Activated CD8-positive, alpha-beta memory T cell treated with anti-CD3 and anti-CD28 coated beads, Interleukin-2, amount 50 U/mL, for 1 hour (primary cell): ENCODE measurements around the gene POLR1G.
"Not testable (repeated sequence)": the region's sequence is repeated elsewhere in the genome, so short reads cannot be mapped to it uniquely, and the experiment has no call there.

Experiments
- DNase-seq: peaks from one replicate; pipeline ENCODE4 v3.0.0-alpha.2; 2020; ENCODE audit errors: extremely low read depth

POLR1G gene

DNA sequence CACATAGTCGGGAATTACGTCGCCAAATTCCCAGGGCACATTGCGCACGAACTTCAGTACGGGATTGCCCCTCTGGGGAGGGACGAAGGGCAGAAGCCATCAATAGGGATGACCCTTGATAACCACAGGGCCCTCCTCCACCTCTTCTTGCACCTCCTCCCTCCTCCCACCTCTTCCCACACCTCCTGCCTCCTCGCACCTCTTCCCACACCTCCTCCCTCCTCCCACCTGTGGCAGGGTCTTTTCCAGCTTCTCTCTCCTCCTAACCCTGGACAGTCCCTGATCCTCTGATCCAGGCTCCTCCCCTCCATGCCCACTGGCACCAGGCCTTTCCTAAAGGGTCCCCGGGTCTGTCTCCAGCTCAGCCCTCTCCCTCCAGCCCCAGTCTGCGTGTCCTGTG lies 13.9 kb downstream of the POLR1G start:
- no peak for DNase-seq

DNA sequence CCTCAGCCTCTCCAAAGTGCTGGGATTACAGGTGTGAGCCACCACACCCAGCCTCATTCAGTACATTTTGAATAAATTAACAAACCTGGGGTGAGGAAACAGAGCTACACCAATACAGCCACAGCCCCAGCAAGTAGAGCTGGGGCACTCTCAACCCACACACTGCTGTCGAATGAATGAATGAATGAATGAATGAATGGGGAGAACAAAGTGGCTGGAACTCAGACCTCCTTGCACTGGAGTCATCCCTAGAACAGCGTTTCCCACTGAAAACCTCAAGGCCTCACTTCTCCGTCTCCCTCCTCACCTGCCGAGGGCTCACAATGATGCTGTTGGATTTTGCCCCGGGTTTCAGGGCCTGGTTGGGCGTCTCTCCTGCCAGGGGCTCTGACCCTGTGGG lies 14.4 kb downstream of the POLR1G start:
- no peak for DNase-seq

DNA sequence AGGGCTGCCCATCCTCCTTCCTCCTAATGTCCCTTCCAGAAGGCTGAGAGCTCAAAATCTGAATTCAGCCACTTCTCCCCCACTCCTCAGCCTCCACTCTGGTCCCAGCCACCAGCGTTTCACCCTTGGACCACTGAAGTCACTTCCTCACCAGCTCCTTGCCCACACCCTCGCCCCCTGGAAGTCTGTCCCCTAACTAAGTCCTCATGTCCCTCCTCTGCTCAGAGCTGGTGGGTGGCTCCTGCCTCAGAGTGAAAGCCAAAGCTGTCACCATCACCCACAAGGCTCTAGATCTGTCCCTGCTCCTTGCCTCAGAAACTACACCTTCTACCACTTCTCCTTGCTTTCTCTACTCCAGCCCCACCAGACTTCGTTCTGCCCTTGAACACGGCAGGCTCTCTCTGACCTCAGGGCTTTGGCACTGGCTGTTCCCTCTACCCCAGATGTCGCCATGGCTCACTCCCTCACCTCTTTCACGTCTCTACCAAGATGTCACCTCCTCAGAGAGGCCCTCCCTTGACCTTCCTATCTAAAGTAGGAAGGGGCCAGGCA lies 15.6 kb downstream of the POLR1G start:
- no peak for DNase-seq

DNA sequence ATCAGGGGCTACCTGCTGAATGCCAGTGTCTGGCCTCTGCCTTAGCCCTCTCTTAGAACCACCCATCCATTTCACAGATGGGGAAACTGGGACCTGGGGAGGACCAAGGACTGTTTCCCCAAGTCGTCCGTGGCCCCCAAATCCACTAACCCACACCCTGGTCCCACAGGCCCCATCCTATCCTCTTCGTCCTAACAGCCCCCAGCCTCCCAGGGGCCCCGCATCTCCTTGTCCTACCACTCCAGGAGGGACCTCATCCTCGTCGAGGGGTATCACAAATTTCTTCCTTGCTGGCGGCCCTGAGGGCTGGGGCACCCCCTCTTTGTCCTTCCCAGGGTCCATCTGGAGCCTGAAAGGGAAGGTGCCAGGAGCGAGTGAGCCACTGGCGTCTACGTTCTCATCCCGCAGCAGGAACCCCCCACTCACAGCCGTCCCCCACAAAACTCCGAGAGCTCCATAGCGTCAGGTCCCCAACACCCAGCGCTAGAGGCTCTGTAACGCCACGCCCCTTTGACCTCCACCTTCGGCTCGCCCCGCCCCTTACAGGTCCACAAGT lies 16.7 kb downstream of the POLR1G start:
- DNase-seq, result no peak

DNA sequence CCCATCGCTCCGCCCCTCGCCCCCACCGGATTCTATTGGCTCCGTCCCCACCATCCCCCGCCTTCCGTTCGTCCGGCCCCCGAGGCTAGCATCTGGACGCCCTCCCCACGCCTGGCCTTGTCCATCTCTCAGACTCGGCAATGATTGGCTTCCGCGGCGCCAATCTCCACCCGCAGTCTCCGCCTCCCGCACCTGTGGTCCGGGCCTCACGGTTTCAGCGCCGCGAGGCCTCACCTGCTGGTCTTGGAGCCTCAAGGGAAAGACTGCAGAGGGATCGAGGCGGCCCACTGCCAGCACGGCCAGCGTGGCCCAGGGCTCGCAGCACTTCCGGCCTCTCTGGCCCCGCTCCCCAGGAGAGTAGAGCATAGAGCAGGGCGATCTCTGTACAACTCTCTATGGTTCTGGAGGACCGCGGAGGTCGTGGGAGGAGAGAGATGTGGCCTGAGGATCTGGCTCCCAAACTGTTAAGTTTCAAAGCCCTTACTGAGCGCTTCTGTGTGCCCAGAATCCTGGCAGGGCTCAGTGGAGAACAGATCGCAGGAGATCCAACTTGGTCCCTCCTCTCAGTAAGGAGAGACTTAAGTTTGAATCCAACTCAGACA lies 17.2 kb downstream of the POLR1G start, which contains the start of gene ERCC1:
ERCC1 (minus strand) TSS at position 329 of the 602 bp plus-strand sequence. CDS start 543 bp downstream, outside the sequence.
- DNase-seq, result no peak

DNA sequence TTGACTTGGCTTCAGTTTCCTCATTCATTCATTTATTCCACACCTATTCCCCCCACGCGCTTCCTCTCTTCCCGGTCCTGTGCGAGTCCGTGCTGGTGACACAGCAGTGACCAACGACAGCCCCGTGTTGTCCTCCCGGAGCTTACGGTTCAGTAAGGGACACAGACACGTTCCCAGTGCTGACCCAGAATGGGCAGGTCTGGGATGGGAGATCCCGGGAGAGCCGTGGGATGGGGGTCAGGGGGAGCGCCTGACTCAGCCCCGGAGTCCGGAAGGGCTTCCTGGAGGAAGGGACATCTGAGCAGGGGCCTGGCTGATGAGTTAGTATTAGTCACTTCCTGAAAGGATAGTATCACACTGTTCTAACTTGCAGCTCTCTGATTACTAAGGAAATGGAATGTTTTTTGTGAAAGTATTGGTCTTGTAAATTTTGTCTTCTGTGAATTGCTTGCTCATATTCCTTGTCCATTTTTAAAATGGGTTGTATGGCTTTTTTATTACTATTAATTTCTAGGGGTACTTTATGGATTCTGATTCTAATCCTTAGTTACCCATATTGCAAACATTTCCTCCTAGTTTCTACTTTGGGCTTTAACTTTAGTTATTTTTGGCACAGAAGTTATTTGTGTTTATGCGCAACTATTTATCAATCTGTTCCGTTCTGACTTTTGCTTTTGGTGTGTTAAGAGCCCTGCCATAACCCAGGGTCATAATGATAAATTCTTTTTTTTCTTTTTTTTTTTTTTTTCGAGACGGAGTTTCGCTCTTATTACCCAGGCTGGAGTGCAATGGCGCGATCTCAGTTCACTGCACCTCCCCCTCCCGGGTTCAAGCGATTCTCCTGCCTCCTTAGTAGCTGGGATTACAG lies 18.0 kb downstream of the POLR1G start:
- DNase-seq, result no peak

DNA sequence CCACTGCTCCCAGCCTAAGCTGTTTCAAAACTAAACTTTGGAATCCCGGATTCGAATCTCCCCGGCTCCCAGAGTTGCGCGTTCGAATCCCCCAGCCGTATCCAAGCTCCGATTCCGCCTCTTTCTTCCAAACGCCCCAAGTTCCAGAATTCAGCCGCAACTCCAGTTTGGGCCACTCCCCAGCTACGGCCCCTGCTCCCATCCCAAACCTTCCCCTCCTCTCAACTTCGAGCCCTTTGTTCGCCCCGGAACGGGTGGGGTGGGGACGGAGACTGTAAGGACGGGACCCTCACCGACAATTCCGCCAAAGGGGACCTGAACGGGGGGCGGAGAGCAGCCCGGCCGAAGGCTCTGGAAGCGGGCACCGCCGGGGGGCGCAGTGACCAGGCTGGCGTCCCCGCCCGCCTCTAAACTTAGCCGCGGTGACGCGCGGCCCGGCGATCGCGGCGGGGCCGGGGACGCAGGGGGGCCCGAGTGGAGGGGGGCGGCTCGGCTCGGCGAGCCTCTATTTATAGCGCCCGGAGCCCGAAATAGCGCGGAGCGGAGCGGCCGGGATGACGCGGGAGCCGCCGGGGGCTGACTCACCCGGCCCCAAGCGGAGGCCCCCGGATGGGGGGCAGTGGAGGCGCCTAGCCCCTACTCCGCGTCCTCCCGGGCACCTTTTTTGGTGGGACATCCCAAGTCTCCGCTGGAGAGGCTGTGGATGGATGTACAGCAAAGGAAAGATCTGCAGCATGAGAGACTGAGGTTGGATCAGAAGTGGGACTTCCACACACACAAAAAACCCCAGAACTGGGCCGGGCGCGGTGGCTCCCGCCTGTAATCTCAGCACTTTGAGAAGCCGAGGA lies 22.2 kb downstream of the POLR1G start:
- DNase-seq, result no peak

DNA sequence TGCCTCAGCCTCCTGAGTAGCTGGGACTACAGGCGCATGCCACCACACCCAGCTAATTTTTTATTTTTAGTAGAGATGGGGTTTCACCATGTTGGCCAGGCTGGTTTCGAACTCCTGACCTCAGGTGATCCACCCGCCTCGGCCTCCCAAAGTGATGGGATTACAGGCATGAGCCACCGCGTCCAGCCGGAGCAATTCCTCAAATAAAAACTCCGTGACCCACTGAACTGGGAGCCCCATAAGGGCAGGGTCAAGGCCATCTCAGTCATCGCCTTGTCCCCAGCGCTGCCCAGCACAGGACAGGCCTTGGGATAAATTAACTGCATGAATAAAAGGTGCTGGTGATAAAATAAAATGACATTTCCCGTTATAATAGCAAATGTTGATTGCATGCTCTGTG lies 23.5 kb downstream of the POLR1G start:
- not testable (repeated sequence) for DNase-seq

DNA sequence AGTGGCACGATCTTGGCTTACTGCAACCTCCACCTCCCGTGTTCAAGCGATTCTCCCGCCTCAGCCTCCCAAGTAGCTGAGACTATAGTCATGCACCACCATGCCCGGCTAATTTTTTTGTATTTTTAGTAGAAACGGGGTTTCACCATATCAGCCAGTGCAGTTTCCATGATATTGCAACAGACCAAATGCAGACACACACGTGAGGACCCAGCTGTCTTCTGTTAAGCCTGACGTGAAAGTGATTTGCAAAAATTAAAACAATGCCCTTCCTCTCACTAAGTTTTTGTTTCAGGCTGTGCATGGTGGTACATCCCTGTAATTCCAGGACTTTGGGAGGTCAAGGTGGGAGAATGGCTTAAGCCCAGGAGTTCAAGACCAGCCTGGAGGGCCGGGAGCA lies 24.6 kb downstream of the POLR1G start:
- not testable (repeated sequence) for DNase-seq

DNA sequence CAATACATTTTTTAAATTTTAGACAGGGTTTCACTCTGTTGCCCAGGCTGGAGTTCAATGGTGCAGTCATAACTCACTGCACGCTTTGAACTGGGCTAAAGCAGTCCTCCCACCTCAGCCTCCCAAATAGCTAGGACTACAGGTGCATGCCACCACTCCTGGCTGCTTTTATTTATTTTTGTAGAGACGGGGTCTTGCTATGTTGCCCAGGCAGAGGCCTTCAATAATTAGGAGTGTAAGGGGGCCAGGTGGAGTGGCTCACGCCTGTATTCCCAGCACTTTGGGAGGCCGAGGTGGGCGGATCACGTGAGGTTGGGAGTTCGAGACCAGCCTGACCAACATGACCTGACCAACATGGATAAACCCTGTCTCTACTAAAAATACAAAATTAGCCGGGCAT lies 26.1 kb downstream of the POLR1G start:
- not testable (repeated sequence) for DNase-seq

DNA sequence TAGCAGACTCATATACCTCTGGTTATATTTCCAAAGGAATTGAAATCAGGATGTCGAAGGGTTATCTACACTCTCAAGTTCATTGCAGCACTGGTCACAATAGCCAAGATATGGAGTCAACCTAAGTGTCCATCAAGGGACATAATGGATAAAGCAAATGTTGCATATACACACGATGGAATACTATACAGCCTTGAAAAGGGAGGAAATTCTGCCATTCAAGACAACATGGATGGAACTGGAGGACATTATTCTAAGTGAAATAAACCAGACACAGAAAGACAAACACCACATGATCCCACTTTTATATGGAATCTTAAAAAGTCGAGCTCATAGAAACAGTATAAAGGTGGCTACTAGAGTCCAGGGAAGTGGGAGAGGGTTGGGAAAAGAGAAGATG lies 30.9 kb downstream of the POLR1G start:
- DNase-seq, result no peak

DNA sequence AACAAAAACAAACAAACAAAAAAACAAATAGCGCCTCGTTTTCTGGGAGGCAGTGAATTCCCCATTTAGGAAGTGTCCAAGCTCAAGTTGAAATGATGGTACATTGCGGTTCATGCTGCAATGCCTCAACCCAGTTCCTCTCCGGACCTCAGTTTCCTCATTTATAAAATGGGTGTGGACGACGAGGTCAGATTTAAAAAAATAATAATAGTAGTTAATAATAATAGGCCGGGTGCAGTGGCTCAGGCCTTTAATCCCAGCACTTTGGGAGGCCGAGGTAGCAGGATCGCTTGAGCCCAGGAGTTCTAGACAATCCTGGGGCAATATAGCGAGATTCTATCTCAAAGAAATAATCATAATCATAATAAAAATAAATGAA lies 32.7 kb downstream of the POLR1G start:
- DNase-seq, result no peak

DNA sequence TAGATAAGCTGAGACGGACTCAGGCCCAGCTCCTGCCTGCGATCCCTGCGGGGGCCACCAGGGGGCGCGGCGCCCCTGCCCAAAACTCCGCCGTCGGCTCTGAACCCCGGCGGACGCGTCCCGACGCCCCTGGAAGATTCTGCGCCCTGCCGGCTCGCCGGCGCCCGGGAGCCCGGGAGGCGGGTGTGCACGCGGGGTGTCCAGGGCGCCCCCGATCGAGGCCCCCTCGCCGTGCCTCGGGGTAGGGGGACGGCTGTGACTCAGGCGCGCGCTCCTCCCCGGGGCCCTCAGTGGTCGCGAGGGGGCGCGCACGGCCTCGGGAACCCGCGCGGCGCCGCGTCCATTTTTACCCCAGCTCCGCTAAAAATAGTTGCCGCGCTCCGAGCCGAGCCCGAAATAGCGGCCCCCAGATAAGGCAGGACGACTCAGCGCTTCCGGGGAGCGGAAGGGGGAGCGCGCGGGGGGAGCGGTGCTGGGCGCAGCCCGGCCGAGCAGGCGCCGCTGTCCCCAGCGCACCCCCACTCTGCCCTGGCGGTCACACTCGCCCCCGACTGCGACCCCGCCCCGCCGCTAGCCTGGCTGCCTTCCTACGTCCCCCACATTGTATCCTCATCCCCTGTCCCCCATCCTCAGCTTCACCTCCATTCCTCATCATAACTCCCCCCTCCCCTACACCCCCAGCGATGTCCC lies 33.3 kb downstream of the POLR1G start:
- peak; percentile 72 for DNase-seq

DNA sequence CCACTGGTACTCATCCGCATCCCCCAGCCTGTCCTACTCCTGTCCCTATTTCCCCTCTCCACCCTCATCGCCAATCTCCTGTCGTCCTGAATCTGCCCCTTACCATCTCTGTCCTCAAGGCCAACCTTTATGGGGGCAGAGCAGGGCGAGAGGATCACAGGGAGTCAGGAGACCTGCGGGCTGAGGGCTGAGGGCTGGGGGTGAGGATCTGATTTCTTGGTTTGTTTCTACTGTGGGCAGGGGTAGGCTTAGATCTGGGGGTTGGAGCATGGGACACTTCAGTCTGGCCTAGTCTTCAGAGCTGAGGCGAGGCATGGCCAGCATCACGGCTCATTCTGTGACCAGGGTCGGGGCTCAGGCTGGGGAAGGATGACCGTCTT lies 33.8 kb downstream of the POLR1G start:
- no peak for DNase-seq

DNA sequence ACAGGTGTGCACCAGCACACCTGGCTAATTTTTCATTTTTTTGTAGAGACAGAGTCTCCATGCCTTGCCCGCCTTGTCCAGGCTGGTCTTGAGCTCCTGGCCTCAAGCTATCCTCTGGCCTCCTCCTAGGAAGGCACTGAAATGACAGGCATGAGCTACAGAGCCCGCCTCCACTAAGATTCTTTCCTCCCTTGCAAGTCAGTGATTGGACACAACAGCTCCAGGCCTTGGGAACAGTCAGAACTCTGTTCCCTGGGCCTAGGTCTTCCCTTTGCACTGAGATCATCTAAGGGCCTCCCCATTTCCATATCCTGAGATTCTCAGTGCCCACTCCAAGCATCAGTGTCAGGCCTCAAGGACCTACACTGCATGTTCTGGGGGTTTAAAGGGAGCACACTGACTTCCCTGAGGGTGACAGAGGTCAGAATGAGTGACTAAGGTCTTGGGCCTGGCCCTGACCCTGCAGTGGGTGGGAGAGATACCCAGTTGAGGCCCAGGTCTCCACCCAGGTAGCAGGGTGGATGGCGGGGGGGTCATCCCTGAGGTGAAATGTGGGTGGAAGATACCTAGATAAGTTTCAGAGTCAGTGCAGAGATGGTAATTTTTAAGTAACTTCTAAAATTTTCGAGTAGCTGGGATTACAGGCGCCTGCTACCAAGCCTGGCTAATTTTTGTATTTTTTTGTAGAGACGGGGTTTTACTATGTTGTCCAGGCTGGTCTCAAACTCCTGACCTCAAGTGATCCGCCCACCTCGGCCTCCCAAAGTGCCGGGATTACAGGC lies 34.6 kb downstream of the POLR1G start:
- DNase-seq, result no peak

DNA sequence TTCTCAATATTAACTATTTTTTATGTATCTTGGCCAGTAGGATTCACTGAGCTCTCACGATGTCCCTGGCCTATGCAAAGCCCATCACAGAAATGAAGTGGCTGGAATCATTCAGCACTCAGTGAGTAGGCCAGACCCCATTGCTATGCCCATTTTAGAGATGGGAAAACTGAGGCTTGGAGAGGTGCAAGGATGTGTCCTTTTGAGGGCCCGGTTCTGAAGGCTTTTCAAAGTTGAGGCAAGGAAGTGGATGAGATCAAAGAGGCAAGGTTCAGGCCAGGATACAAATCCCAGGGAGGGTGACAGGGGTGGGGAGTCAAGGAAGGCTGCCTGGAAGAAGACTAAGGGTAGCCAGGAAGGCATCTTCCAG lies 35.9 kb downstream of the POLR1G start:
- no peak for DNase-seq

DNA sequence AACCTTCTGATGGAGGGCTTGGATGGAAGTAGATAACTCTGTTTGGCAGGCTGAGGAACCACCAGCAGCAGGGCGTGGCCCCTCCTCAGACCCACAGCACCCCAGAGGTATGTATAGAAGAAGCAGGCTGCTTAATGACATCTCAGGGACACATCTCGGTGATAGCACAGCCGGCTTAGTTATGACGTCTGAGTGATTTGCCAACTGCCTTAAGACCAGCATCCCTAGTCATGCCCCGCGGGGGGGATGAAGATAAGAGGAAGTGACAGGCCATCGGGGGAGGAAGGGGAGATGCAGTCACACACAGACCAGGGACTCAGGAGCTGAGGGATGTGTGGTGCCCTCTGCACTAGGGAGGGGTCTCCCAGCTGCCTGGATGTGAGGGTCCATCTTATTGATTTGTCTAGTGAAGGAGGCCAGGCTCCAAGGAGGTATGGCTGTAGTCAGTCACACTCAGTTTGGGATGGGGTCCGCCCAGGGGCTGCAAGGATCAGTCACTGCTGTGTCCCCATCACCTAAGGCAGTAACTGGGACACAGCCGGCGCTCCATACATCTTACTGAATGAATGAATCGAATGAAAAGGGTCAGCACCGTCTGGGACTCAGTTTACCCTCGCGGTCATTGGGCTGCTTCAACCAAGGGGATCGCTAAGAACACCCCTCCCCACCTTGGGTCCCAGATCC lies 36.5 kb downstream of the POLR1G start:
- no peak for DNase-seq

DNA sequence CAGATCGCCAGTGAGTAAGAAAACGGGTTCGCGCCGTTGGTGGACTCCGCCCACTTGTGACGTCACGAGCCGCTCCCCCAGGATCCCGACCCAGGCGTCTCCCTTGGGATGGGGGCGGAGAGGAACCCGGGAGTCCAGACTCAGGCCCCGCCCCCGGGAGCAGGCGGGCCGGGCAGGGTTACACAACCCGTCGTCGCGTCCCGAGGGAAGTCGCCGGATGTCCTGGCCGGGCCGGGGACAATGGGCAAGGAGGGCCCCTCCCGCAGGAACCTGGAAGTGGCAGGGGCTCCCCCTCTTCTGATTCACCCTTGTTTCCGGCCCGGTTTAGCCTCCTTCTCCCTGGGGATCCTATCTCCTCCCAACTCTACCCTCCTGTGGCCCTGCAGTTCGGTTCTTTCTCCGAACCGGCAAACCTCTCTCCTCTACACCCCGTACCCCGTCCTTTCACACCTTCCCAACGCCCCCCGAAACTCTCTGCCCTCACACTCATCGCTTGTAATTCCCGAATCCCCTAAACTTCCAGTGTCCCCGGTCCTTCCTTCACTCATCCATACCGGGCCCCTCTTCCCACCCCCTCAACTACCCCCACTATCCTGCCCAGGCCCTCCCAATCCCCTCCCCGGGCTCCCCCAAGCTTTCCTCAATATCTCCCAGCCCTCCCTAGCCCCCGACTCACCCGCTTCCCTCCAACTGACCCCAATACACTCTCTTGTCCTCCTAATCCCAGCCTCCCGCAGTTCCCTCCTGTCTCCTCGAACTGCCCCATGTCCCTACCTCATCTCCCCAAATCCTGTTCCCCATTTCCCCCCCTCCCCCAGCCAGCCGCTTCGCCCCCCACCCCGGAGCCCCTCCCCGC lies 37.2 kb downstream of the POLR1G start:
- DNase-seq, result no peak
